Fibroblast of the aortic adventitia (primary cell): ENCODE measurements around the gene PGRMC2. TPM values are rescaled to one million over a fixed set of nuclear protein-coding genes. Genes with fewer than 3 reads are reported as not detected.
"Not testable (repeated sequence)": the region's sequence is repeated elsewhere in the genome, so short reads cannot be mapped to it uniquely, and the experiment has no call there.

Experiments
- DNase-seq: peaks from one replicate; pipeline ENCODE4 v3.0.0-alpha.2; 2010; ENCODE audit warnings: low read depth
- H3K4me3 ChIP-seq: 2 replicates; pipeline ENCODE4 v1.5.1; 2011; ENCODE audit warnings: low read depth, mild to moderate bottlenecking, control low read depth, low read length, moderate library complexity
- total RNA-seq: library from RNA; depleted of rRNA; stranded (reverse); fragments of >200 nt; gene quantifications from 2 replicates; pipeline ENCODE4 v1.2.3, GENCODE V29; 2012; ENCODE audit warnings: low replicate concordance
- TF ChIP-seq, protein P1 (sequence below): IDR thresholded peaks from 2 replicates; pipeline ENCODE4 v1.5.1; 2011; ENCODE audit warnings: mild to moderate bottlenecking, low read length, control low read depth, inconsistent platforms; ENCODE audit not compliant: insufficient read depth

The PGRMC2 gene
- total RNA-seq, 1 donor, result 35.0 TPM

DNA sequence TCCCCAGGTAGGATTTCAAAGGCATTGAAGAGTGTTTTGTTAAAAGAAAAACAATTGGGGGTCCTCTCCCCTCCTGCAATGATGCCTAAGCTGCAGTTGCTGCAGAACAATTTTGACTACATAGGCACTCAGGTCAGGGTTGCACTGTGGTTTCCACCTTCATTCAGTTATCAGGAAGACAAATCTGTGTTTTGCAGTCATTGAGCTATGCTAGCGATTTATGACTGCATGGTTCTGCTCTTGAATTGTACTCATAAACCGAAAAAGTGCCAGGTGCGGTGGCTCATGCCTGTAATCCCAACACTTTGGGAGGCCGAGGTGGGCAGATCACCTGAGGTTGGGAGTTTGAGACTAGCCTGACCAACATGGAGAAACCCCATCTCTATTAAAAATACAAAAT, 29.4 kb downstream of the PGRMC2 start:
- H3K4me3 ChIP-seq, DNase-seq: not testable (repeated sequence)

DNA sequence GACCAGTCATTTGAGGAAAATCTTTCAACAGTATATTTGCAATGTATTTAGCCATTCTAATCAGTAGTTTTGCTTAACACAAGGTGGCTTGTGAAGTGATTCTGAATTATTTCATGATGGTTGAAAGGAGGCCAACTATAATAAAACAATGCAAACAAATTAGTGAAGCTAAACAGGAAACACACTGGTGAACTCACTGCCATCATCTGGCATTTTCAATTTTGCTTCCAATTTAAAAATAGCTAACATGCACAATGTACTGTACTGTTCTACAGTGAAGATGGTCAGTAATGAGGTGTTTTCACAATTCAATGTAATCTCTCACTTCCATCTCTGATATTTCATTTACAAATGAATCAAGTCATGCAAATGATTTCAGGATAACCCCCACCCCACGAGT, 31.1 kb downstream of the PGRMC2 start:
- no peak overlapping the region for H3K4me3 ChIP-seq
- TF ChIP-seq, protein P1, sequence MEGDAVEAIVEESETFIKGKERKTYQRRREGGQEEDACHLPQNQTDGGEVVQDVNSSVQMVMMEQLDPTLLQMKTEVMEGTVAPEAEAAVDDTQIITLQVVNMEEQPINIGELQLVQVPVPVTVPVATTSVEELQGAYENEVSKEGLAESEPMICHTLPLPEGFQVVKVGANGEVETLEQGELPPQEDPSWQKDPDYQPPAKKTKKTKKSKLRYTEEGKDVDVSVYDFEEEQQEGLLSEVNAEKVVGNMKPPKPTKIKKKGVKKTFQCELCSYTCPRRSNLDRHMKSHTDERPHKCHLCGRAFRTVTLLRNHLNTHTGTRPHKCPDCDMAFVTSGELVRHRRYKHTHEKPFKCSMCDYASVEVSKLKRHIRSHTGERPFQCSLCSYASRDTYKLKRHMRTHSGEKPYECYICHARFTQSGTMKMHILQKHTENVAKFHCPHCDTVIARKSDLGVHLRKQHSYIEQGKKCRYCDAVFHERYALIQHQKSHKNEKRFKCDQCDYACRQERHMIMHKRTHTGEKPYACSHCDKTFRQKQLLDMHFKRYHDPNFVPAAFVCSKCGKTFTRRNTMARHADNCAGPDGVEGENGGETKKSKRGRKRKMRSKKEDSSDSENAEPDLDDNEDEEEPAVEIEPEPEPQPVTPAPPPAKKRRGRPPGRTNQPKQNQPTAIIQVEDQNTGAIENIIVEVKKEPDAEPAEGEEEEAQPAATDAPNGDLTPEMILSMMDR, result no peak
- DNase-seq, result no peak

DNA sequence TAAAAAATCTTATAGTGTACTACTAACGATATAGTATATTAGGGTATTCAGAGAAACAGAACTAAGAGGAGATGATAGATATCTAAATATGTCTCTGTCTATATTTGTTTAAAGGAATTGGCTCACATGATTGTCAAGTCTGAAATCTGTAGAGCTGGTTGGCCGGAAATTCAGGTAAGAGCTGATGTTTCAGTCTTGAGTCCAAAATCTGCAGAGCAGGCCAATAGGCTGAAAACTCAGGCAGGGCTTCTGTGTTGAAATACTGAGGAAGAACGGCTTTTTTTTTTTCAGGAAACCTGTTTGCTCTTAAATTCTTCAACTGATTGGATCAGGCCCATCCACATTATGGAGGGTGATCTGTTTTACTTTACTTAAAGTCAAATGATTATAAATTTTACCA, 31.7 kb downstream of the PGRMC2 start:
- no peak for DNase-seq
- H3K4me3 ChIP-seq, result no peak overlapping the region
- TF ChIP-seq, protein P1, result no peak

DNA sequence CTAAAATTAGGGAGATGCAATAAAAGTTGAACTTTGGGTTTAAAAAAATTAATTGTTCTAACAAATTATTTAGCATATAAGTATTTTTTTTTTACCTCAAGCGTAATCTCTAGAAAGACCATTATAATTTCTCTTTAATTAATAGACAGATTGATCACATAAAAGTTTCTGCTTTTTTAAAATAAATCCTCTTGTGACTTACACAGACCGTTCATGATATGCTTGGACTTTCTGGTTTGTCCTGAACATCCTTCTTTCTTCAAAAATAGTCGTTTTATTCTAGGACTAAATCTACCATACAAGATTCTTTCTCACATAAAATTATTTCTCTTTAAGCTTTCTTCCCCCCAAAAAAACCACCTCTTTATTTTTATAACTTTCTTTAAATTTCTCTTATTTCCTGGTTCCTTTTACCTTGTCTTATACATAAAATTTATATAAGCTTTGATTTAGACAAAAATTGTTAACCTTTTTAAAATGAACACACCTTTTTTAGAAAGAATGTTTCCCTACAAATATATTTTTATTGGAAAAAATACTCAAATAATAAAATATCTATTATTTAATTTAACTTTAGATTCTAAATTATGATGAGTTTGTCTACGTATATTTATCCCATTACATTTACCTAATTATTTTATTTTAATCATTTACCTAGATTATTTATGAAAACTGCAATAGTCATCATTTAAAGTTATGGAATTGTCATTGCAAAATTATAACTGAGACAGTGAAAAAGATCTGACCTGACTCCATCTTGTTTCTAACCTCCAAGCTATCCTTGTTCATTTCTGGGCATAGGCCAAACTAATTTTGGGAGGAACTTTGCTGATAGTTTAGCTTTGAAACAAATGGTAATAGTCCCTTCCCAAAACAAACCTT, 37.6 kb downstream of the PGRMC2 start:
- TF ChIP-seq, protein P1, result no peak
- no peak for DNase-seq

GRCh38 chr4:128247906-128248305, 39.7 kb downstream of the PGRMC2 start:
- no peak overlapping the region for H3K4me3 ChIP-seq
- TF ChIP-seq, protein P1, result no peak
- no peak for DNase-seq

More for the DNA sequence above, 37.6 kb downstream of the PGRMC2 start:
- H3K4me3 ChIP-seq, result no peak overlapping the region

- H3K4me3 ChIP-seq, DNase-seq: not testable (repeated sequence)
Observed at GRCh38 chr4:128245391-128245790, 42.2 kb downstream of the PGRMC2 start.

DNA sequence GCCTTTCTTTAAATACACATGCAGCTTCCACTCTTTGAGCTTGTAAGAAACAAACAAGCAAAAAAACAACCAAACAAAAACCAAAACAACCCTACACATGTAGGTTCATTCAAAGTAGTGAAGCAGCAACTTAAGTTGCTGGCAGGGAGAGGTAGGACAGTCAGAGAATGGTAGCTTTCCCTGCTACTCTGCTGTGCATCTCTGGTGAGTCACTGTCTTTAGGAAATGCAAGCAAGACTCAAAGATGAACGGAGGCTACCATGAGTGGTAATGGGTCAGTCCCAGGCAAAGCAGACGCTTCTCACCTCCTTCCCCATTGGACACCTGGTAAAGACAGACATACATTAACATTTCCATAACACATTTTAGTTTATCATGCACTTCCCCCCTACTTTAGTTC, 43.2 kb downstream of the PGRMC2 start:
- H3K4me3 ChIP-seq, result no peak overlapping the region
- TF ChIP-seq, protein P1, result no peak
- no peak for DNase-seq

- no peak overlapping the region for H3K4me3 ChIP-seq
- TF ChIP-seq, protein P1, result no peak
- DNase-seq, result no peak
Observed at GRCh38 chr4:128242601-128243000, 45.0 kb downstream of the PGRMC2 start.
